NCI-H2227 treated with DMSO at 0.1 percent for 48 hours (cell line): ENCODE data around the gene PCCA.
"Not testable (repeated sequence)": the region's sequence is repeated elsewhere in the genome, so short reads cannot be mapped to it uniquely, and the experiment has no call there.

ENCODE experiments used
- DNase-seq: peaks from one replicate; lab custom pipeline; 2025; lab: John Stamatoyannopoulos, UW

Gene PCCA

GRCh38 chr13:100196375-100196774 is 107.5 kb downstream of the PCCA start:
- no peak for DNase-seq

GRCh38 chr13:100197116-100197515 is 108.2 kb downstream of the PCCA start:
- no peak for DNase-seq

- DNase-seq = no peak
These were observed 108.9 kb downstream of the PCCA start for GRCh38 chr13:100197591-100198365.

GRCh38 chr13:100203696-100204367 is 114.9 kb downstream of the PCCA start:
- no peak for DNase-seq

GRCh38 chr13:100208002-100208401 is 119.1 kb downstream of the PCCA start:
- DNase-seq = no peak

GRCh38 chr13:100208626-100209025 is 119.7 kb downstream of the PCCA start:
- DNase-seq = no peak

GRCh38 chr13:100209857-100210825 is 121.2 kb downstream of the PCCA start:
- DNase-seq = no peak

- DNase-seq = no peak
These were observed 122.3 kb downstream of the PCCA start for GRCh38 chr13:100211016-100211710.

GRCh38 chr13:100212904-100213553 is 124.1 kb downstream of the PCCA start:
- no peak for DNase-seq

GRCh38 chr13:100213576-100213975 is 124.7 kb downstream of the PCCA start:
- no peak for DNase-seq

- no peak for DNase-seq
These were observed 126.0 kb downstream of the PCCA start for GRCh38 chr13:100214886-100215285.

GRCh38 chr13:100221166-100221565 is 132.3 kb downstream of the PCCA start:
- no peak for DNase-seq

- not testable (repeated sequence) for DNase-seq
These were observed 135.2 kb downstream of the PCCA start for GRCh38 chr13:100223966-100224530.

GRCh38 chr13:100229603-100230002 is 140.7 kb downstream of the PCCA start:
- no peak for DNase-seq

GRCh38 chr13:100230769-100231149 is 141.9 kb downstream of the PCCA start:
- no peak for DNase-seq

GRCh38 chr13:100231176-100231575 is 142.3 kb downstream of the PCCA start:
- DNase-seq = no peak

- no peak for DNase-seq
These were observed 145.1 kb downstream of the PCCA start for GRCh38 chr13:100234006-100234405.

GRCh38 chr13:100234524-100235136 is 145.7 kb downstream of the PCCA start:
- no peak for DNase-seq

- DNase-seq = peak; percentile 10
These were observed 146.5 kb downstream of the PCCA start for GRCh38 chr13:100235311-100235901.
